GM23338 (cell line): Measurements from ENCODE around the gene ARID4B. TPM values are rescaled to one million over a fixed set of nuclear protein-coding genes. Genes with fewer than 3 reads are reported as not detected.

Experiments used
- ATAC-seq: fragments of 200-7000 bp; cut with Tn5 transposase; 3 replicates; pipeline ENCODE4 v1.9.1; 2020
- DNase-seq: peaks from one replicate; pipeline ENCODE4 v3.0.0-alpha.2; 2015; ENCODE audit warnings: low spot score
- H2AFZ ChIP-seq: fragments of 200-600 bp; sonication (generic); 2 replicates; pipeline ENCODE4 v1.8.0; 2016; ENCODE audit warnings: antibody characterized with exemption, mild to moderate bottlenecking, moderate library complexity
- H3F3A ChIP-seq: fragments of 200-600 bp; sonication (generic); replicated peaks from 2 replicates; pipeline ENCODE4 v1.8.0; 2017; ENCODE audit warnings: antibody characterized with exemption, mixed run types, low read depth
- H3K27ac ChIP-seq: fragments of 200-600 bp; sonication (generic); 2 replicates; pipeline ENCODE4 v1.6.1; 2016; ENCODE audit warnings: low read depth
- H3K27me3 ChIP-seq: fragments of 200-600 bp; sonication (generic); 2 replicates; pipeline ENCODE4 v1.8.0; 2016; ENCODE audit warnings: mild to moderate bottlenecking, mixed run types, moderate library complexity; ENCODE audit not compliant: insufficient read depth
- H3K36me3 ChIP-seq: fragments of 200-600 bp; sonication (generic); 2 replicates; pipeline ENCODE4 v1.8.0; 2016; ENCODE audit warnings: mild to moderate bottlenecking; ENCODE audit not compliant: insufficient read depth
- H3K4me1 ChIP-seq: fragments of 200-600 bp; sonication (generic); 2 replicates; pipeline ENCODE4 v1.8.0; 2016; ENCODE audit warnings: mild to moderate bottlenecking, moderate library complexity; ENCODE audit not compliant: insufficient read depth
- H3K4me2 ChIP-seq: fragments of 200-600 bp; sonication (generic); 2 replicates; pipeline ENCODE4 v1.7.1; 2017; ENCODE audit warnings: mixed run types
- H3K4me3 ChIP-seq: fragments of 200-600 bp; sonication (generic); 2 replicates; pipeline ENCODE4 v1.6.1; 2016; ENCODE audit warnings: mixed run types
- H3K79me2 ChIP-seq: fragments of 200-600 bp; sonication (generic); replicated peaks from 2 replicates; pipeline ENCODE4 v1.8.0; 2017; ENCODE audit warnings: mild to moderate bottlenecking; ENCODE audit not compliant: insufficient read depth
- H3K9me2 ChIP-seq: fragments of 200-600 bp; sonication (generic); 2 replicates; pipeline ENCODE4 v1.8.0; 2017; ENCODE audit not compliant: insufficient read depth
- H4K20me1 ChIP-seq: fragments of 200-600 bp; sonication (generic); replicated peaks from 2 replicates; pipeline ENCODE4 v1.8.0; 2017; ENCODE audit warnings: mild to moderate bottlenecking; ENCODE audit not compliant: insufficient read depth
- H3K27ac Mint-ChIP-seq: 2 replicates; pipeline ENCODE4 v1.8.0; 2020; ENCODE audit warnings: inconsistent platforms, mild to moderate bottlenecking, moderate library complexity, mixed read lengths
- H3K27me3 Mint-ChIP-seq: 3 replicates; pipeline ENCODE4 v1.8.0; 2022; ENCODE audit warnings: low read depth, mild to moderate bottlenecking, moderate library complexity, mixed read lengths, inconsistent platforms; ENCODE audit not compliant: insufficient read depth, poor library complexity
- H3K36me3 Mint-ChIP-seq: 3 replicates; pipeline ENCODE4 v1.8.0; 2021; ENCODE audit warnings: low read depth, mild to moderate bottlenecking, inconsistent platforms, moderate library complexity, mixed read lengths
- H3K4me1 Mint-ChIP-seq: 3 replicates; pipeline ENCODE4 v1.8.0; 2020; ENCODE audit warnings: mild to moderate bottlenecking, inconsistent platforms, mixed read lengths
- H3K4me3 Mint-ChIP-seq: 3 replicates; pipeline ENCODE4 v1.8.0; 2021; ENCODE audit warnings: moderate library complexity, mild to moderate bottlenecking, inconsistent platforms, mixed read lengths
- H3K9me3 Mint-ChIP-seq: 3 replicates; pipeline ENCODE4 v1.8.0; 2020; ENCODE audit warnings: moderate library complexity, mild to moderate bottlenecking, inconsistent platforms, mixed read lengths
- CREB1 ChIP-seq: fragments of 250-450 bp; sonication (Bioruptor Pico); IDR thresholded peaks from 2 replicates; pipeline ENCODE4 v1.5.0; 2020; ENCODE audit warnings: low read depth, mild to moderate bottlenecking, moderate library complexity
- EZH2 ChIP-seq: fragments of 200-600 bp; sonication (generic); IDR thresholded peaks from one replicate; pipeline ENCODE4 v1.8.0; 2017; ENCODE audit warnings: antibody characterized with exemption, mild to moderate bottlenecking, low read depth; ENCODE audit not compliant: unreplicated experiment
- EZH2phosphoT487 ChIP-seq: fragments of 200-600 bp; sonication (generic); IDR thresholded peaks from one replicate; pipeline ENCODE4 v1.8.1; 2018; ENCODE audit warnings: antibody characterized with exemption; ENCODE audit not compliant: unreplicated experiment
- JUNB ChIP-seq: IDR thresholded peaks from one replicate; pipeline ENCODE4 v1.6.1; 2016; ENCODE audit warnings: antibody characterized with exemption; ENCODE audit not compliant: unreplicated experiment
- NANOG ChIP-seq: IDR thresholded peaks from 2 replicates; pipeline ENCODE4 v1.6.1; 2016; ENCODE audit warnings: antibody characterized with exemption, borderline replicate concordance
- POLR2AphosphoS5 ChIP-seq: IDR thresholded peaks from 2 replicates; pipeline ENCODE4 v1.6.1; 2016; ENCODE audit warnings: antibody characterized with exemption, low read depth
- STAT1 ChIP-seq: IDR thresholded peaks from one replicate; pipeline ENCODE4 v1.6.1; 2016; ENCODE audit warnings: antibody characterized with exemption; ENCODE audit not compliant: unreplicated experiment
- ZNF114 ChIP-seq: fragments of 250-450 bp; sonication (Bioruptor Pico); IDR thresholded peaks from 2 replicates; pipeline ENCODE4 v1.5.0; 2020; ENCODE audit warnings: mild to moderate bottlenecking, moderate library complexity
- ZNF331 ChIP-seq: fragments of 250-450 bp; sonication (Bioruptor Pico); IDR thresholded peaks from 2 replicates; pipeline ENCODE4 v1.5.0; 2020; ENCODE audit warnings: low read depth, mild to moderate bottlenecking, moderate library complexity
- polyA plus RNA-seq: library from polyadenylated mRNA; unstranded; fragments of >200 nt; fragmentation: Nextera tagmentation; extraction: Ambion mirVana; gene quantifications from 2 replicates; pipeline ENCODE4 v1.2.1, GENCODE V29; 2016
- total RNA-seq: library from RNA; depleted of rRNA; stranded (reverse); fragments of >200 nt; shearing (Covaris generic); gene quantifications from 2 replicates; pipeline ENCODE4 v1.2.3, GENCODE V29; 2014
- TF ChIP-seq, protein P1 (sequence below): IDR thresholded peaks from one replicate; pipeline ENCODE4 v1.6.1; 2018; ENCODE audit warnings: antibody characterized with exemption; ENCODE audit not compliant: unreplicated experiment
- TF ChIP-seq, protein P2 (sequence below): fragments of 250-450 bp; sonication (Bioruptor Pico); IDR thresholded peaks from 2 replicates; pipeline ENCODE4 v1.5.0; 2020; ENCODE audit warnings: mild to moderate bottlenecking, moderate library complexity
- TF ChIP-seq, protein P3 (sequence below), 2 experiments: fragments of 200-600 bp in 1 of 2; sonication (generic) in 1 of 2; conservative IDR thresholded peaks; 2 replicates each; pipeline versions ENCODE4 v1.5.1 to v1.6.1; 2016 to 2017; ENCODE audit warnings: antibody characterized with exemption in 2 of 2, low read depth in 2 of 2, mild to moderate bottlenecking in 2 of 2, moderate library complexity in 1 of 2
- TF ChIP-seq, protein P4 (sequence below): IDR thresholded peaks from 2 replicates; pipeline ENCODE4 v1.6.1; 2016; ENCODE audit warnings: antibody characterized with exemption

Gene ARID4B
- total and polyA plus RNA-seq, 2 experiments from 2014 or later: 25.1 to 59.8 TPM

DNA sequence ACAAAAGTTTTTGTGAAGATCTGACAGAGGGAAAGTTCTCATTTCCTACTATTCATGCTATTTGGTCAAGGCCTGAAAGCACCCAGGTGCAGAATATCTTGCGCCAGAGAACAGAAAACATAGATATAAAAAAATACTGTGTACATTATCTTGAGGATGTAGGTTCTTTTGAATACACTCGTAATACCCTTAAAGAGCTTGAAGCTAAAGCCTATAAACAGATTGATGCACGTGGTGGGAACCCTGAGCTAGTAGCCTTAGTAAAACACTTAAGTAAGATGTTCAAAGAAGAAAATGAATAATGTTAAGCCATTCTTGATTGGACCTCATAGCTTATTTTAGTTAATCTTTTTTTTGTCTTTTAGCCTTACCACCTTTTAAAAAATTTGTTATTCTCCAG lies 14.5 kb upstream of the ARID4B start:
- H3K4me1 Mint-ChIP-seq: no peaks in the 10 kb centered on the region
- Histone ChIP-seq H3K27ac (no peak overlapping the region), H3K79me2 (no peaks in the 10 kb centered on the region), H3K4me3 (no peak overlapping the region), H3K27me3 (no peaks in the 10 kb centered on the region), H3K4me1 (no peaks in the 10 kb centered on the region), H3K4me2 (no peak overlapping the region), H3K9me2 (no peaks in the 10 kb centered on the region), H2AFZ (no peak overlapping the region), H3K36me3 (peaks cover 7% of the 10 kb centered on the region; the same call in 1 of the 2 replicates), H4K20me1 (no peaks in the 10 kb centered on the region; the same call in 1 of the 2 replicates), H3F3A (no peaks in the 10 kb centered on the region)
- H3K27me3 Mint-ChIP-seq: peaks cover 2% of the 10 kb centered on the region
- H3K36me3 Mint-ChIP-seq: peaks cover 35% of the 10 kb centered on the region
- TF ChIP-seq, protein P1, sequence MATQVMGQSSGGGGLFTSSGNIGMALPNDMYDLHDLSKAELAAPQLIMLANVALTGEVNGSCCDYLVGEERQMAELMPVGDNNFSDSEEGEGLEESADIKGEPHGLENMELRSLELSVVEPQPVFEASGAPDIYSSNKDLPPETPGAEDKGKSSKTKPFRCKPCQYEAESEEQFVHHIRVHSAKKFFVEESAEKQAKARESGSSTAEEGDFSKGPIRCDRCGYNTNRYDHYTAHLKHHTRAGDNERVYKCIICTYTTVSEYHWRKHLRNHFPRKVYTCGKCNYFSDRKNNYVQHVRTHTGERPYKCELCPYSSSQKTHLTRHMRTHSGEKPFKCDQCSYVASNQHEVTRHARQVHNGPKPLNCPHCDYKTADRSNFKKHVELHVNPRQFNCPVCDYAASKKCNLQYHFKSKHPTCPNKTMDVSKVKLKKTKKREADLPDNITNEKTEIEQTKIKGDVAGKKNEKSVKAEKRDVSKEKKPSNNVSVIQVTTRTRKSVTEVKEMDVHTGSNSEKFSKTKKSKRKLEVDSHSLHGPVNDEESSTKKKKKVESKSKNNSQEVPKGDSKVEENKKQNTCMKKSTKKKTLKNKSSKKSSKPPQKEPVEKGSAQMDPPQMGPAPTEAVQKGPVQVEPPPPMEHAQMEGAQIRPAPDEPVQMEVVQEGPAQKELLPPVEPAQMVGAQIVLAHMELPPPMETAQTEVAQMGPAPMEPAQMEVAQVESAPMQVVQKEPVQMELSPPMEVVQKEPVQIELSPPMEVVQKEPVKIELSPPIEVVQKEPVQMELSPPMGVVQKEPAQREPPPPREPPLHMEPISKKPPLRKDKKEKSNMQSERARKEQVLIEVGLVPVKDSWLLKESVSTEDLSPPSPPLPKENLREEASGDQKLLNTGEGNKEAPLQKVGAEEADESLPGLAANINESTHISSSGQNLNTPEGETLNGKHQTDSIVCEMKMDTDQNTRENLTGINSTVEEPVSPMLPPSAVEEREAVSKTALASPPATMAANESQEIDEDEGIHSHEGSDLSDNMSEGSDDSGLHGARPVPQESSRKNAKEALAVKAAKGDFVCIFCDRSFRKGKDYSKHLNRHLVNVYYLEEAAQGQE: no peak
- TF ChIP-seq, protein P2, sequence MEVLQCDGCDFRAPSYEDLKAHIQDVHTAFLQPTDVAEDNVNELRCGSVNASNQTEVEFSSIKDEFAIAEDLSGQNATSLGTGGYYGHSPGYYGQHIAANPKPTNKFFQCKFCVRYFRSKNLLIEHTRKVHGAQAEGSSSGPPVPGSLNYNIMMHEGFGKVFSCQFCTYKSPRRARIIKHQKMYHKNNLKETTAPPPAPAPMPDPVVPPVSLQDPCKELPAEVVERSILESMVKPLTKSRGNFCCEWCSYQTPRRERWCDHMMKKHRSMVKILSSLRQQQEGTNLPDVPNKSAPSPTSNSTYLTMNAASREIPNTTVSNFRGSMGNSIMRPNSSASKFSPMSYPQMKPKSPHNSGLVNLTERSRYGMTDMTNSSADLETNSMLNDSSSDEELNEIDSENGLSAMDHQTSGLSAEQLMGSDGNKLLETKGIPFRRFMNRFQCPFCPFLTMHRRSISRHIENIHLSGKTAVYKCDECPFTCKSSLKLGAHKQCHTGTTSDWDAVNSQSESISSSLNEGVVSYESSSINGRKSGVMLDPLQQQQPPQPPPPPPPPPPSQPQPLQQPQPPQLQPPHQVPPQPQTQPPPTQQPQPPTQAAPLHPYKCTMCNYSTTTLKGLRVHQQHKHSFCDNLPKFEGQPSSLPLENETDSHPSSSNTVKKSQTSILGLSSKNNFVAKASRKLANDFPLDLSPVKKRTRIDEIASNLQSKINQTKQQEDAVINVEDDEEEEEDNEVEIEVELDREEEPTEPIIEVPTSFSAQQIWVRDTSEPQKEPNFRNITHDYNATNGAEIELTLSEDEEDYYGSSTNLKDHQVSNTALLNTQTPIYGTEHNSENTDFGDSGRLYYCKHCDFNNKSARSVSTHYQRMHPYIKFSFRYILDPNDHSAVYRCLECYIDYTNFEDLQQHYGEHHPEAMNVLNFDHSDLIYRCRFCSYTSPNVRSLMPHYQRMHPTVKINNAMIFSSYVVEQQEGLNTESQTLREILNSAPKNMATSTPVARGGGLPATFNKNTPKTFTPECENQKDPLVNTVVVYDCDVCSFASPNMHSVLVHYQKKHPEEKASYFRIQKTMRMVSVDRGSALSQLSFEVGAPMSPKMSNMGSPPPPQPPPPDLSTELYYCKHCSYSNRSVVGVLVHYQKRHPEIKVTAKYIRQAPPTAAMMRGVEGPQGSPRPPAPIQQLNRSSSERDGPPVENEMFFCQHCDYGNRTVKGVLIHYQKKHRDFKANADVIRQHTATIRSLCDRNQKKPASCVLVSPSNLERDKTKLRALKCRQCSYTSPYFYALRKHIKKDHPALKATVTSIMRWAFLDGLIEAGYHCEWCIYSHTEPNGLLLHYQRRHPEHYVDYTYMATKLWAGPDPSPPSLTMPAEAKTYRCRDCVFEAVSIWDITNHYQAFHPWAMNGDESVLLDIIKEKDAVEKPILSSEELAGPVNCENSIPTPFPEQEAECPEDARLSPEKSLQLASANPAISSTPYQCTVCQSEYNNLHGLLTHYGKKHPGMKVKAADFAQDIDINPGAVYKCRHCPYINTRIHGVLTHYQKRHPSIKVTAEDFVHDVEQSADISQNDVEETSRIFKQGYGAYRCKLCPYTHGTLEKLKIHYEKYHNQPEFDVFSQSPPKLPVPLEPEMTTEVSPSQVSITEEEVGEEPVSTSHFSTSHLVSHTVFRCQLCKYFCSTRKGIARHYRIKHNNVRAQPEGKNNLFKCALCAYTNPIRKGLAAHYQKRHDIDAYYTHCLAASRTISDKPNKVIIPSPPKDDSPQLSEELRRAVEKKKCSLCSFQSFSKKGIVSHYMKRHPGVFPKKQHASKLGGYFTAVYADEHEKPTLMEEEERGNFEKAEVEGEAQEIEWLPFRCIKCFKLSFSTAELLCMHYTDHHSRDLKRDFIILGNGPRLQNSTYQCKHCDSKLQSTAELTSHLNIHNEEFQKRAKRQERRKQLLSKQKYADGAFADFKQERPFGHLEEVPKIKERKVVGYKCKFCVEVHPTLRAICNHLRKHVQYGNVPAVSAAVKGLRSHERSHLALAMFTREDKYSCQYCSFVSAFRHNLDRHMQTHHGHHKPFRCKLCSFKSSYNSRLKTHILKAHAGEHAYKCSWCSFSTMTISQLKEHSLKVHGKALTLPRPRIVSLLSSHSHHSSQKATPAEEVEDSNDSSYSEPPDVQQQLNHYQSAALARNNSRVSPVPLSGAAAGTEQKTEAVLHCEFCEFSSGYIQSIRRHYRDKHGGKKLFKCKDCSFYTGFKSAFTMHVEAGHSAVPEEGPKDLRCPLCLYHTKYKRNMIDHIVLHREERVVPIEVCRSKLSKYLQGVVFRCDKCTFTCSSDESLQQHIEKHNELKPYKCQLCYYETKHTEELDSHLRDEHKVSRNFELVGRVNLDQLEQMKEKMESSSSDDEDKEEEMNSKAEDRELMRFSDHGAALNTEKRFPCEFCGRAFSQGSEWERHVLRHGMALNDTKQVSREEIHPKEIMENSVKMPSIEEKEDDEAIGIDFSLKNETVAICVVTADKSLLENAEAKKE: no peak
- TF ChIP-seq CREB1: no peak
- TF ChIP-seq ZNF331 (CRISPR knock-in tag): no peak
- TF ChIP-seq POLR2AphosphoS5: no peak
- TF ChIP-seq EZH2: no peak
- no peak for TF ChIP-seq NANOG
- TF ChIP-seq, protein P3, sequence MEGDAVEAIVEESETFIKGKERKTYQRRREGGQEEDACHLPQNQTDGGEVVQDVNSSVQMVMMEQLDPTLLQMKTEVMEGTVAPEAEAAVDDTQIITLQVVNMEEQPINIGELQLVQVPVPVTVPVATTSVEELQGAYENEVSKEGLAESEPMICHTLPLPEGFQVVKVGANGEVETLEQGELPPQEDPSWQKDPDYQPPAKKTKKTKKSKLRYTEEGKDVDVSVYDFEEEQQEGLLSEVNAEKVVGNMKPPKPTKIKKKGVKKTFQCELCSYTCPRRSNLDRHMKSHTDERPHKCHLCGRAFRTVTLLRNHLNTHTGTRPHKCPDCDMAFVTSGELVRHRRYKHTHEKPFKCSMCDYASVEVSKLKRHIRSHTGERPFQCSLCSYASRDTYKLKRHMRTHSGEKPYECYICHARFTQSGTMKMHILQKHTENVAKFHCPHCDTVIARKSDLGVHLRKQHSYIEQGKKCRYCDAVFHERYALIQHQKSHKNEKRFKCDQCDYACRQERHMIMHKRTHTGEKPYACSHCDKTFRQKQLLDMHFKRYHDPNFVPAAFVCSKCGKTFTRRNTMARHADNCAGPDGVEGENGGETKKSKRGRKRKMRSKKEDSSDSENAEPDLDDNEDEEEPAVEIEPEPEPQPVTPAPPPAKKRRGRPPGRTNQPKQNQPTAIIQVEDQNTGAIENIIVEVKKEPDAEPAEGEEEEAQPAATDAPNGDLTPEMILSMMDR (conservative IDR thresholded peaks at IDR 0.05; ENCODE audit: low read depth in 2 of 2): no peak
- no peak for TF ChIP-seq ZNF114
- TF ChIP-seq JUNB: no peak
- TF ChIP-seq EZH2phosphoT487: no peak
- TF ChIP-seq, protein P4, sequence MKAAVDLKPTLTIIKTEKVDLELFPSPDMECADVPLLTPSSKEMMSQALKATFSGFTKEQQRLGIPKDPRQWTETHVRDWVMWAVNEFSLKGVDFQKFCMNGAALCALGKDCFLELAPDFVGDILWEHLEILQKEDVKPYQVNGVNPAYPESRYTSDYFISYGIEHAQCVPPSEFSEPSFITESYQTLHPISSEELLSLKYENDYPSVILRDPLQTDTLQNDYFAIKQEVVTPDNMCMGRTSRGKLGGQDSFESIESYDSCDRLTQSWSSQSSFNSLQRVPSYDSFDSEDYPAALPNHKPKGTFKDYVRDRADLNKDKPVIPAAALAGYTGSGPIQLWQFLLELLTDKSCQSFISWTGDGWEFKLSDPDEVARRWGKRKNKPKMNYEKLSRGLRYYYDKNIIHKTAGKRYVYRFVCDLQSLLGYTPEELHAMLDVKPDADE: no peak
- TF ChIP-seq STAT1: no peak
- DNase-seq: no peak
- H3K9me3 Mint-ChIP-seq: peaks cover 2% of the 10 kb centered on the region; the same call in 1 of the 3 replicates
- ATAC-seq: no peak
- H3K27ac Mint-ChIP-seq: no peak overlapping the region
- H3K4me3 Mint-ChIP-seq: no peak overlapping the region
